ENCODE results near the gene FGFR2.

Gene FGFR2

DNA sequence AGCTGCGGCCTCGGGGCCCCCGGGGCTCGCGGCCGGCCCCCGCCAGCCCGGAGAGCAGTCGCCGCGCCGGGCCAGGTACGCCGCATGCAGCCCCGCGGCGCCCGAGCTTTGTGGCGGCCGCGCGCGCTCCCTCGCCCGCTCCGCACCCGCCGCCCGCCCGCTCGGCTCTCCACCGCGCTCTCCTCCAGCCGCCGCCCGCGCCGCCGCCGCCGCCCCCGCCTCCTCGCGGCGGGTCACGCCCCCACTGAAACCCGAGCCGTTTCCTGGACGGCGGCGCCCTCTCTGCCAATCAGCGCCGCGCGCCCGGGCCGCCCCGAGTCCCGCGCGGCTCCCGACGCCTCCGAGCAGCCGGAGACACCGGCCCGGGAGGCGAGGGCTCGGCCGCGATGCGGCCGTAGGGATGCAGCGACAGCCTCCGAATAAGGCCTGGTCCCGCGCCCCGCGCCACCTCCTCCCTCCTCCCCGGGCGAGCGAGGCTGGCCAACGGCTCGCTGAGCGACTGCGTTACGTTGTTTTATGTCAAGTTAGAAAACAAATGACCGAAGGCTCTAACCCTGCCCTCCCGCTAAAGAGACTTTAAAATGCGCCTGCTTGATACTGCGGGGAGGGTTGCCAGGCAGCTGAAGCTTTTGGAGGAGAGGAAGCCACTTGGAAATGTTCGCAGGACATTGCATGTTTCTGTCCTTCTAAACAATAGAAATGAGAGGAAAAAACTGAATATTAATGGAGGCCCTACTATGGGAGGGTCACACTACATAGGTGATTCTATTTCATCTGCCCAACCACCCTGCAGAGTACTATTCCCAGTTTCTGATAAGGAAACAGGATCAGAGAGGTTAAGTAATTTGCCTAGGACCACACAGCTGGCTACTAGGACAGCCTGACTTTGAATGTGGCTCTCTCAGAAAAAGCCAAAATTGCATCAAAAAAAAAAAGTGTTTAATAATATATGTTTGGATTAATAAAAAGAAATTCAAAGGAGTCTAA, at the start of gene FGFR2:
TSS of gene FGFR2 (minus strand) at position 182 of the 987 bp plus-strand sequence. CDS start 4,627 bp downstream, outside the sequence.
- DNase-seq: no peak

DNA sequence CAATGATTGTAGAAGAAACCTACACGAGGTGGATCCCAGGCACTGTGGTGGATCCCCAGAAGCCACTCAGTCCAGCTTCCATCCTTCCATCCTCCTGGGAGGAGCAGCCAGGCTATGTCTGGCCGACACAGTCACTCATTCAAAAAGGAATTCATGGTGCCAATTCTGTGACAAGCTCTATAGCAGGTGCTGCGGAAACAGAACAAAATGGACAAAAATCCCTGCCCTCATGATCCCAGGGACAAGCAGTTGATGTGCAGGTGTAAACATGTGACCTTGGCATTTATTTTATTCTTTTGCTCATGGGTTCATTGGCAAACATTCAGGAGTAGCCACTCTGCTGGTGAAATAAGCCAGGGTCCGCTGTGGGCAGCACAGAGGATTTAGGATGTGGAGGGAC, 49.2 kb upstream of the FGFR2 start:
- DNase-seq: no peak

DNA sequence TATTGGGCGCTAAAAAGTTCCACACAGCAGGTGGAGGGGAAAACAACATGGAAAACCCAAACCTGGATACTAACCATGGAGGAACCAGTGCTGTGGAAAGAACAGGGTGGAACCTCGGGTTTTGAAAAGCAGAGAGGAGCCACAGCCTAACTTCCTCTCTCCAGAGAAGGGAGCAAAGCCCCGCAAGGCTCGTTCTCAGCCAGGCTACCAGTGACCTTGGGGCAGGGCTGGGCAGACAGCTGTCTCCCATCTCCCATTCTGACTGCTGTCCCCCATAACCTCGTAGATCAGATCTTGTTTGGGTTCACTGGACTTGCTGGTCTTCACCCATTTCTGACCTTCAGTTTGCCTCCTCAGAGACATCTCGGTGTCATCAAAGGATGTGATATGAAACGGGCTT, 47.5 kb upstream of the FGFR2 start:
- no peak for DNase-seq

DNA sequence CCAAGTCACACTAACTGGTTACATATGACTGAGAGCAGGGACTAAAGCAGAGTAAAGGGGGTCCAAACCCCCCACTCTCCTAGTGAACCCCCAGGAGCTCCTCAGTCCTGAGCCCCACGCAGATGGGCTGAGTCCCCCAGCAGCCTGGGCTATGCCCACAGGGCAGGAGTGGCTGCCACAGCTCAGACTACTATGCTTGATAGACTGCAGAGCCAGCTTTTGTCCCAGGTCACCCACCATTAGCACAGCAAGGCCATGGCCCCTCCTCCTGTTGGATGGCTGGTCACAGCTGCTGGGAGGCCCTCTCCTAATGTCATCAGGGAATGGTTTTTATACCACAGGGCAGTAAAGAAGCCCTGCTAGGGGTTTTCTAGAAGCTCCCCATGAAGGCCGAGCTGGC, 46.3 kb upstream of the FGFR2 start:
- no peak for DNase-seq

DNA sequence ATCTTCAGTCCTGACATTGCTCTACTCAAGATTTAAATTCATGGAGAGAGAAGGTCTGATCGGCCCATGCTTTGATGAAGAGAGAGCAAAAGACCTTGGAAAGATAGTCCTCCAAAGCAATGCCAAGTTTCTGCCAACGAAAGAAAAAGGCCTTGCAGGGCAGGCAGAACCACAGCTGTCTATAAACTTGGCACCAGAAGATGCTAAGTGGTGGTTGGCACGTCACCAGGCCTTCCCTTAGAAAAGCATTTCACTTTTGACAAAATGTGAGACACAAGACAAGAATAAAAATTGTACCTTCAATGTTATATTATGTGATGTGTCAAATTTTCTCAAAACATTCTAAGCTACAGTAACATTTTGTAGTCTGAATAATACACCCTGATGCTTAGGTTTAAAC, 42.0 kb upstream of the FGFR2 start:
- DNase-seq: no peak

DNA sequence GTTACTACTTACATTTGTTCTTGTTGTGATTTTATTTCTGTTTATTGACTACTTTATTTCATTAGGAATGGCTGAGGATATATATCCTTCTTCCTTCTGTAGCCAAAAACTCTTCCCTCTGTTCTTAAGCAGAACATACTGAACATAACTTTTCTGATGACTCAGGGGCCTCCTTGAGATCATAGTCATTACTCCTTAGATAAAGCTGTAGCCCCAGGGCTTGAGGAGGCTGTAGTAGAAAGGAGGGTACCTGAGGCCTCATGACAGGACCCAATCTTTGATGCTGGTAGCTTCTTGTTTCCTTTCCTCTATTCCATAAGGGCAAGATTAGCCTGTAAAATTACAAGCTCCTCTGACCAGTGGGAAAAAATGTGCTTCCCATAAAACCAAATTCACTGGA, 41.2 kb upstream of the FGFR2 start:
- DNase-seq: no peak

DNA sequence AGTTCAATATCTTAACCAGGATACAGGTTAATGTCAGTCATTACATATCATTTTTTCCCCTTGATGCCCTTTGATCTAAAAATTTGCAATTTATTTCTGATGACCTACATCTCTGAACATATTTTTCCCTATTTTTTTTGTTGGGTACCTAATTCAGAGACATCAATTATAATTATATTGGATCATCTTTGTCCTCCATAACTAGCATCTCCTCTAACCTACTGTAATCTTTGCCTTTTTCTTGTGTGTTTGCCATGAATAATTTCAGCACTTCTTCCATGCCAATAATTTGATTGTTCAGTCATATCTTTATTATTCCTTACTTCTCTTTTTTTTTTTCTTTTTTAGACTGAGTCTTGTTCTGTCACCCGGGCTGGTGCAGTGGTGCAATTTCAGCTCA, 39.2 kb upstream of the FGFR2 start:
- DNase-seq: no peak

DNA sequence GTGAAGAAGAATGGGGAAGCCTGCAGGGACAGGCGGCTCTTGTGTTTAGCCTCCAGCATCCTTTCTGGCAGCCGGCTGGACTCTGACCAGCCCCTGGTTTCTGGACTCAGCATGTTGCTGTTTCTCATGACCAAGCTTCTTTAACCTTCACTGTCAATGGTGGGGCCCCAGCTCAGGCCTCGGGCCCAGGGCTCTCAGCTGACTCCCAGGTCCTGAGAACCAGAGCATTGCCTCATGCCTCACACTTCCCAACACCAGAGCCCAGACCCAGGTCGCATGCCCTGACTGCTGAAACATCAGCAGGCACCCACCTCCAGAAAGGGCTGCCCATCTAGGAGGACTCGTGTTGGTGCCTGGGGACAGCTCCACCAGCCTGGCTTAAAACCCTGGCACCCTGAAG, 34.8 kb upstream of the FGFR2 start:
- no peak for DNase-seq

DNA sequence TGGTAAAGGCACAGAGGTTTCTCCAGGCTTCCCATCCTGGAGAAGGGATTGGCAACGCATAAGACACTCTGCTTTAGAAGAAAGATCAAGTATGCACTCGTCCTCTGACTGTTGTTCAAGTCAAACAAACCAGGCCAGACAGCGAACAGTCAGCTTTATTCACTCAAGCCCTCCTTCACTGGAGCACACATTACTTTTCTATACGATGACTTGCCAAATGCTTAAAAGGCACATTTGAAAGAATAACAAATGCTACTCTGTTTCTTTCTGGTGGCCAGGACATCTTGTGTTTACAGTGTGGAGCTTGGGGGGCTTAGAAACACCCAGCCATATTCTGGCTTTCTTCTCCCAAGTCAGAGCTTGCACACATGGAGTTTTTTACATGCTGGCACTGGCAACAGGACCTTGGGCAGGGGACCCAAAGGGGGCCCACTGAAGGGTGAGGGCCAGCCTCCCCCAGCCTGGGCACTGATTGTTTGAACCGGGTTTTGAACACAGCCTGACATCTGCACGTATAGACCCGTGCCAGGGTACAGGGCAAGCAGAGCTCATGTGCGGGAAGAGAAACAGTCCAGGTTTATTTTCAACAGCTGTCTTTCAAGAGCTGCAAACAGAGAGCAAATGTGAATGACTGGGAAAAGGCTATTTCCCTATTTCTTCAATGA, 33.3 kb upstream of the FGFR2 start:
- no peak for DNase-seq

DNA sequence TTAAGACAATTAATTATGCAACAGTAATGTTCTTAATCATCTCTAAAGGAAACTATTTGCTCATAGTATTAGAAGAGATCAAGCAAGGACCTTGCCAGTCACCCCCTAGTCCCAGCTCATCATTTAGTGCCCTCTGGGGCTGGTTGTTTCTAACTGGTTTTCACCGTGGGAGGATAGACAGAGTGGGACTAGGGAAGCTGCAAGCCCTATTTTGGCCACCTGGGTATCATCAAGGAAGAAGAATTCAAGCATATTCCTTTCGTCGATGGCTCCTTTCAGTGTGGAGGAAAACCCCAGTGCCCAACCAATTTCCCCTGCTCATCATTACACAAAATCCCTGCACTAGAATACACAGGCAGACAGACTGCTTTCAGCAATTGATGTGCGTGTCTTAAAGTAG, 30.6 kb upstream of the FGFR2 start:
- DNase-seq: no peak

DNA sequence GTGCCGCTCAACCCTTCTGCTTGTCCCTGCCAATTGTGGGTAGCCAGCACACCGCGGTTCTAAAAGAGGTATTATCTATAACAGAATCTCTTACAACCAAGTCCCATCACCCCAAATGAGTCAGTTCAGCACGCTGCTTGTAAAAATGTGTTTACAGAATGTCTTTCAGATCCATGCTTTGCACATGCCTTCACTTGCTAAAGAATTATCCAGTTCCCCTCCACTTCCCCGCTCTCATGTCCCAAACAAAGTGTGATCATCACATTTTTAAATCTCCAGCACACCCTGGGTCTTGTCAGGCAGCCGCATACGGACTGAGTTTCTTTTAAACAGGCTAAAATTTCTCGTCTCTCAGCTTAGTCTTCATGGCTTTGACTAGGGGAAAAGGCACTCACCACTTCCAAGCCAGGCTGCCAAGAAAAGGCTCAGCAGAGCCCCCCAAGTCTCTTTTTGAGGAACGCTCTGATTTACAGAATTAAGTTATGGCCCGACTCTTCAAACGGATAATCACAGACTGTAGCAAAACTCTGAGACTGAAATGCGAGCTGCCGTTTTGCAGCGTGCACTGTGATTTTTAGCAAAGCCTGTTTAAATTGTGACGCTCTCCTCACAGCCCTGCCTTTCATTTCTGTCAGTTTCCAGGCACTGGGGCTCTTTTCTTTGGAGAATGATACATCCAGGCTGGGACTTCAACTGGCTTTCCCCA, 29.8 kb upstream of the FGFR2 start:
- no peak for DNase-seq

DNA sequence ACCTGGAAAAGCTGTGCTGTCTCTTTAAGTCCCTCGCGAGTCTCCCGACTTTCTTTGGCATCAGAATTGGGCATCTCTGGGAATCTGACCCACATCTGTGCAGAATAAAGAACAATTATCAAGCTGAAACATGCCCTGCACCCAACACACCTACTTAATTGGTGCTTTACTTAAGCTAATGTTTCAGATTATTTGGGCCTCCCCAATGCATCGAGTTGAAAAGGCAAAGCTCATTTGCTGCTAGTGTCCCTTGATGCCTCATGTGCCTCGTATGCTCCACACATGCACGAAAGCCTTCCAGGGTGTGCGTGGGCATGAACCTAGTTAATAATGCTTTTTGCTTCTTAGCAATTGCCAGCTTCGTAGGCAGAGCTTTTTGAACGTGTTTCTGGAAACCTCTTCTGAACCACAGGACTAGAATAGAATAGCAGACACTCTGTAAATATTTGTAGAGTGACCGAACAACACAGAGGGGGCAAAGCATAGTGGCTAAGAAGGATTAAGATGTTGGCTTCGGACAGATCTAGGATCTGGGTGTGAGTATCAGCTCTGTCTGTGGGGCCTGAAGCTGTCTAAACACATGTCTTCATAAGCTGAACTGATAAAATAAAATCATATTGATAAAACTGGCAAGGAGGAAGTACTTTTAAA, 26.7 kb upstream of the FGFR2 start:
- no peak for DNase-seq

DNA sequence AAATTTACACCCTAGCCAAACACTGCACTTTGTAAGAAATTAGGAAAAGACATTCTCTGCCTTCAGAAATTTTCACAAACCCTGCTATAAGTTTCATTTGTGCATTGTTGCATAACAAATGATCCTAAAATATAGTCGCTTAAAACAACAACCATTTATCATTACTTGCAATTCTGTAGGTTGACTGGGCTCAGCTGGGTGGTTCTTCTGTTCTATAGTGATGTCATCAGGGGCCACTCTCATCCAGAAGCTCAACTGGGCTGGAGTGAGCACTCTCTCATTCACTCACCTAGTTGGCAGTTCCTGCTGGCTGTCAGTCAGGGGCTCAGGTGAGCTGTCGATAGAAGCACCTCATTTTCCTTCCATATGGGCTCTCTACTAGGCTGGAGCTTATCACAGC, 20.7 kb upstream of the FGFR2 start:
- no peak for DNase-seq

DNA sequence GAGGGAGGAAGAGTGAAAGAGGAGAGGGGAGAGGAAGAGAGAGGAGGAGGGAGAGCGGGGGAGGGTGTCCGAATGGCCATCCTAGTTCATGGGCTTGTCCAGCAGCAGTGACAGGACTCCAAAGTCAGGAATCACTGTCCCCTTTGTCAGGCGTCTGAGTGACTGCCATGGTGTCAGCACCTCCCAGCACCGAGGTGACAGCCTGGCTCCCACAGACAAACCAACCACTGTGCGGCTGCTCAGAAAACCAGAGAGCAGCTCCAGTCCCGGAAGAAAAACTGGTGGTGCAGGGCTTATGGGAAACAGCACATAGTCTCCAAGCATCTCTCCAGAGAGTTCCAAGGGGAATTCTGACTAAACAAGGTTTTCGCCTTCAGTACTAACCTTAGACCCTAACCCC, 18.9 kb upstream of the FGFR2 start:
- no peak for DNase-seq

DNA sequence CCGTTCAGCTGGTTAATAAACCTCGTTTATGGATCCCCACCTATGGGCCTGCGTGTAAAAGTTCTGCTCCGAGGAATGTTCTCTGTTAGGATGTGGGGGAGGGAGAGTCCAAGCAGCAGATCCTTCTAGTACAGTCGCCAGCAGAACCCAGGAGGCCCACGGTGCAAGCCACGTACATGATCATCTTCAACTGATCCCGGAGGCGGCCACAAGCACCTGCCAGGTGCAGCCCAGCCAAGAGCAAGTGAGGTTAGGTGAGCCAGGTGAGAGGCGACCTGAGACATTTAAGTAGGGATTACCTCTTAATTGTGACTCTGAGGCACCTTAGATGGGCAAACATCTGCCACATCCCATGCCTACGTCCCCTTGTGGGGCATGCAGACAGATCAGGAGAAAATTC, 18.0 kb upstream of the FGFR2 start:
- no peak for DNase-seq

DNA sequence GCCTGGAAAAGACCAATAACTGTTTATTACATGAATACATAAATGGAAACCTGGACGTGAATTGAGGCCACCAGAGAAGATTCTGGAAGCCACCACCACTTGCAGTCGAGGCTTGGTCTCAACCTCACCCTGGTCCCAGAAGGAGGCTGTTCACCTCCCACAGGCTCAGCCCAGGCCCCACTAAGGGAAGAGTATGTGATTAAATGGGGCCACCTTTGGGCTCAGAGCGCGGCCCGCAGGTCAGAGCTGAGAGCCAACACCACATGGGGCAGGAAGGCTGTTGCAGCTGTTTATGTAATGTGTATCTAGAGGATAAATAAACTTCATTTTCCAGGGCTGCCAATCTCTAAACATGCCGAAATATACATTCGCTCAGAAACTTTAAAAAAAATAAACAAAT, 17.6 kb upstream of the FGFR2 start:
- no peak for DNase-seq

DNA sequence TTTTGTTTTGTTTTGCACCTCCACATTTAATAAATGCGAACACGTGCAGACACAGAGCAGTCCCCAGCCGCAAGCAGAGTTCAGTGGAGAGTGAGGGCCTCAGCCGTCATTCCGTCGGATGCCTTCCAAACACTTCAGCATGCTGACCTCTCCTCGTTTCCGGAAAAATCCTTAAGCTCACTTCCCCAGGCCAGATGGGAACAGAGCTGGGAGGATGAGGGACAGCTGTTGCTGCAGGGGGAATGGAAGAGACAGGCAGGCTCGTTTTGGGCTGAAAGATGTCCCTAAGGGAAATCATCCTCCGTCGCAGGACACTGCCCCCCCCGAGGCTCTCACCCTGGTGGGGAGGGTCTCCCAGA, 17.2 kb upstream of the FGFR2 start:
- no peak for DNase-seq

DNA sequence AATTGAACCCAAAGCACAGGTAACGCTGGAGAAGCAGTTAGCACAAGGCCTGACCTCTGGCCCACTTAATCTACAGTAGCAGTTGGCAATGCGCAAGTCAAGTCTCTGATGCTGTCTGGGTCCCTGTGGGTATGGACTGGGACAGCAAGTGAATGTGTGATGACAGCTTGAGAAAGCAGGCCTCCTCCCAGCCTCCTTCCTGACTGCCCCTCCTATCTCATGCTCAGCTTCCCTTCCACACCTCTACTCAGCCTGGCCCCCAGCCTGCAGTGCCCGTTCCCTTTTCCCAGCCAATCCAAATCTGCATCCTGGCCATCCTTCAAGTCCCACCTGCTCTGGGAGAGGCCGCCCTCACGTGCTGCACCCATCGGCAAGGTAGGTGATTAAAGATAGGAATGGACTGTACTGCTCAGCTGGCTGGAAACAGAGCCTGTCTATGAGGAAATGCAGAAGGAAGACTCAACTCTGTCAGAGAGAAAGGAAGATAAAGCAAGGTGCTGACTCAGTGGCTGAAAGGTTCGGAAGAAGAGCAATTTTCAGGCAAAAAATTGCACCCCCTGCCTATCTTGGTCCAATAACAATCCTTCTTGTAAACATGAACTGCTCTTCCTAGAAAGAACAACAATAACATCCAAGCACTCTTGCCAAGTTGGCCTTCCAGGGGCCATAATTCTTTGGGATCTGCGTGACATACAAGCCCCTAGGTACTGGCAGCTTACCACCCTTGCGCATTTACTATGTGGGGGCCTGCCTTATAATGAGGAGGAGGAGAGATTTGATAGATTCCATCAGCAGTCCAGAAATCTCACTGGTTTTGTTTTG, 16.6 kb upstream of the FGFR2 start:
- DNase-seq: no peak

DNA sequence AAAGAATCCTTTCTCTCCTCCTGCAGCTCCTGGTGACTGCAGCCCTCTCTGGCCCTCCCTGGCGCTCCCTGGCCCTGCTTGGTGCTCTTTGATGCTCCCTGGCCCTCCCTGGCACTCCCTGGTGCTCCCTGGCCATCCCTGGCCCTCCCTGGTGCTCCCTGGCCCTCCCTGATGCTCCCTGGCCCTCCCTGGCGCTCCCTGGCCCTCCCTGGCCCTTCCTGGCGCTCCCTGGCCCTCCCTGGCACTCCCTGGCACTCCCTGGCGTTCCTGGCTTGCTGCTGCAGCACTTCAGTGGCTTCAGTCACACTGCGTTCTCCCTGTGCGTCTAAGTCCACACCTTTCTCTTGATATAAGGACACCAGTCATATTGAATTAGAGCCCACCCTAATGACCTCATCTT, 15.2 kb upstream of the FGFR2 start:
- DNase-seq: no peak

DNA sequence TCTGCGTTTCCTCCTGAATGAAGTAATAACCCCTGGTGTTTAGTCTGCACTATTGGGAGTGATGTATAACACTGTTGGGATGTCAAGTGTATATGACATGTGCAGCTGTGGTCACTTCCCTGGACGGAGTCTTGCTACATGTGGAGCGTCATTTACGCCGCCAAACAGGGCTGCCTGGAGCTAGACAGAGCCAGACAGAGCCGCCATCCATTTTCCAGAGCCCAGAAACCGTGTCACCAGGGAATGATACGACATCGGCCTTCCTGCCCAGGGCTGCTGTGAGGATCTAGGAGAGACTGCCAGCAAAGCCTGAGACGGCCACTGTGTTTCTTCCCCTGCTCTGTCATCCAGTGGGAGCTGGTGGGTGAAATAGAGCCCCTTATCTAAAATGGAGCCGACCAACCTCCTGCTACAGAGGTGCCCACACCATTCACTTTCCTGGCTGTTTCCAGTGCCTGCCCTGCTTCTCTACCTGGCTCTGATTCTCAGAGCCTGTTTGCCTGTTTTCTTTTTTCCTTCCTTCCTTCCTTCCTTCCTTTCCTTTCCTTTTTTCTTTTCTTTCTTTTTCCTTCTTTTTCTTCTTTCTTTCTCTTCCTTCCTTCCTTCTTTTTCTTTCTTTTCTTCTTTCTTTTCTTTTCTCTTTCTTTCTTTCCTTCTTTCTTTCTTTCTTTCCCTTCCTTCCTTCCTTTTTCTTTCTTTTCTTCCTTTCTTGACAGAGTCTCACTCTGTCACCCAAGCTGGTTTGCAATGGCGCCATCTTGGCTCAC, 13.3 kb upstream of the FGFR2 start:
- no peak for DNase-seq

DNA sequence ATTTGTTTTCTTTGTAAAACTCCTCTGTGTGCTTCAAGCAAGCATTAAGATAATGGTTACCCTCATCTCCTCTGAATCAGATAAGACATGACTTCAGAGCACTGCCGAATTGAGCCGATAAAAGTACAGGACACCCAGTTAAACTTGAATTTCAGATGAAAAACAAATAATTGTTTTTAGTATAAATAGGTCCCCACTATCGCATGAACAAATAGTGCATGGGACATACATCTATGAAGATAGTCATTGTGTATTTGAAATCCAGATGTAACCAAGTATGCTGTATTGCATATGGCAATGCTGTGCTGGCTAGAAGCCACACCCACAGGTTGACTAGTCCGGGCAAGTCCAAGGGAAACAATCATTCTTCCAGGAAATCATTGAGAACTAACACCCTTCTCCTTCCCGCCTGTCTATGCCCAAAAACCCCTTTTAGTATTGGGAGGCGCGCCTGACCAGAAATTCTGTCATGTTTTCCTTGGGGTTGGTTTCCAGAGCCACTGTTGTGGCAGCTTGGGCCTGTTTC, 12.6 kb upstream of the FGFR2 start:
- no peak for DNase-seq
